Chondrocyte (in vitro differentiated cells): Measurements from ENCODE around the gene ZNF212. TPM values are rescaled to one million over a fixed set of nuclear protein-coding genes. Genes with fewer than 3 reads are reported as not detected.

Experiments used
- DNase-seq: peaks from one replicate; pipeline ENCODE4 v3.0.0; 2021; ENCODE audit warnings: mixed read lengths, low spot score
- H3K27ac Mint-ChIP-seq: one replicate; pipeline ENCODE4 v1.8.0; 2021; ENCODE audit warnings: mild to moderate bottlenecking, moderate library complexity, mixed read lengths; ENCODE audit not compliant: unreplicated experiment
- H3K27me3 Mint-ChIP-seq: 2 replicates; pipeline ENCODE4 v1.8.0; 2021; ENCODE audit warnings: low read depth, mixed read lengths
- H3K36me3 Mint-ChIP-seq: 2 replicates; pipeline ENCODE4 v1.8.0; 2021; ENCODE audit warnings: low read depth, mixed read lengths
- H3K4me1 Mint-ChIP-seq: 2 replicates; pipeline ENCODE4 v1.8.0; 2021; ENCODE audit warnings: low read depth, mild to moderate bottlenecking, mixed read lengths
- H3K4me3 Mint-ChIP-seq: one replicate; pipeline ENCODE4 v1.8.0; 2021; ENCODE audit warnings: mild to moderate bottlenecking, moderate library complexity, mixed read lengths; ENCODE audit not compliant: unreplicated experiment
- H3K9me3 Mint-ChIP-seq: 2 replicates; pipeline ENCODE4 v1.8.0; 2021; ENCODE audit warnings: low read depth, mixed read lengths
- total RNA-seq: library from RNA; stranded (reverse); gene quantifications from 3 replicates; pipeline ENCODE4 v1.2.1, GENCODE V29; 2021
- TF ChIP-seq, protein P1 (sequence below): fragments of 200-600 bp; sonication (generic); IDR thresholded peaks from 2 replicates; pipeline ENCODE4 v1.5.0; 2021; ENCODE audit warnings: antibody characterized with exemption, mild to moderate bottlenecking, moderate library complexity

ZNF212 gene
- total RNA-seq, 1 donor from 2014 or later = 7.9 TPM

DNA sequence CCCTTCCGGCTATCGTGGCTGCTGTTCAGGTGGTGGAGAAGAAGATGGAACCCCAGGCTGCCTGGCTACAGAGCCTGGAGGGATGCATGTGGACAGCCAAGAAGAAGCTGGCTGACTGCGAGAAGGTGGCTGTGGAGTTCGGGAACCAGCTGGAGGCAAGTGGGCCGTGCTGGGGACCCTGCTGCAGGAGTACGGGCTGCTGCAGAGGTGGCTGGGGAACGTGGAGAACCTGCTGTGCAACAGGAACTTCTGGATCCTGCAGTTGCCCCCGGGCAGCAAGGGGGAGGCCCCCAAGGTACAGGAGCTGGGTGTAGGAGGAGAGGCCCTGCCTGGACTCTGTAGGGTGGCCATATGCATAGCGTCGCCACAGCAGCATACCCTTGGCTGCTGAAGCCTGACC, 48.2 kb downstream of the ZNF212 start:
- no peak overlapping the region for H3K27ac Mint-ChIP-seq
- TF ChIP-seq, protein P1, sequence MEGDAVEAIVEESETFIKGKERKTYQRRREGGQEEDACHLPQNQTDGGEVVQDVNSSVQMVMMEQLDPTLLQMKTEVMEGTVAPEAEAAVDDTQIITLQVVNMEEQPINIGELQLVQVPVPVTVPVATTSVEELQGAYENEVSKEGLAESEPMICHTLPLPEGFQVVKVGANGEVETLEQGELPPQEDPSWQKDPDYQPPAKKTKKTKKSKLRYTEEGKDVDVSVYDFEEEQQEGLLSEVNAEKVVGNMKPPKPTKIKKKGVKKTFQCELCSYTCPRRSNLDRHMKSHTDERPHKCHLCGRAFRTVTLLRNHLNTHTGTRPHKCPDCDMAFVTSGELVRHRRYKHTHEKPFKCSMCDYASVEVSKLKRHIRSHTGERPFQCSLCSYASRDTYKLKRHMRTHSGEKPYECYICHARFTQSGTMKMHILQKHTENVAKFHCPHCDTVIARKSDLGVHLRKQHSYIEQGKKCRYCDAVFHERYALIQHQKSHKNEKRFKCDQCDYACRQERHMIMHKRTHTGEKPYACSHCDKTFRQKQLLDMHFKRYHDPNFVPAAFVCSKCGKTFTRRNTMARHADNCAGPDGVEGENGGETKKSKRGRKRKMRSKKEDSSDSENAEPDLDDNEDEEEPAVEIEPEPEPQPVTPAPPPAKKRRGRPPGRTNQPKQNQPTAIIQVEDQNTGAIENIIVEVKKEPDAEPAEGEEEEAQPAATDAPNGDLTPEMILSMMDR = no peak

DNA sequence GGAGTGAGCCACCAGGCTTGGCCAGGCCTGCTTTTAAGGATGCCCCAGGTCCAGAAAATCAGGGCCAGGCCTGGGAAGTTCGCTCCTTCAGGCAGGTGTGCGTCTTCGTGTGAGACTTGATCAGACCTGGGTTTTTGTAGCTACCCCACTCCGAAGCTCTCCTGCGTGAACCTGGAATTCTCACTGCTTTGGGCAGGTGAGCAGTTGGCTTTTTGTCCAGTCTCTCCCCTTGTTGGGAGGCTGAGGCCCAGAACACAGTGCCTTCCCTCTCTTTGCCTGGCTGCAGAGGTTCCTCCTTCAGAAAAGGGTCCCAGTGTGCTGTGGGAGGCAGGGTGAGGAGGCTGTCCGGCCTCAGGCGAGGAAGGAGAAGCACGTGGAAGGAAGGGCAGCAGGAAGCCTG, 49.8 kb downstream of the ZNF212 start:
- peaks cover 16% of the 10 kb centered on the region for H3K4me1 Mint-ChIP-seq
- no peaks in the 10 kb centered on the region for H3K9me3 Mint-ChIP-seq
- no peak for DNase-seq
- no peak overlapping the region for H3K27ac Mint-ChIP-seq
- TF ChIP-seq, protein P1 = no peak
- peaks cover 21% of the 10 kb centered on the region for H3K36me3 Mint-ChIP-seq
- no peaks in the 10 kb centered on the region for H3K27me3 Mint-ChIP-seq
- H3K4me3 Mint-ChIP-seq = no peak overlapping the region

More for the DNA sequence above, 48.2 kb downstream of the ZNF212 start:
- Mint-ChIP-seq H3K4me1 (peaks cover 19% of the 10 kb centered on the region), H3K36me3 (peaks cover 12% of the 10 kb centered on the region), H3K9me3 (no peaks in the 10 kb centered on the region), H3K27me3 (no peaks in the 10 kb centered on the region), H3K4me3 (no peak overlapping the region)
- DNase-seq = no peak

DNA sequence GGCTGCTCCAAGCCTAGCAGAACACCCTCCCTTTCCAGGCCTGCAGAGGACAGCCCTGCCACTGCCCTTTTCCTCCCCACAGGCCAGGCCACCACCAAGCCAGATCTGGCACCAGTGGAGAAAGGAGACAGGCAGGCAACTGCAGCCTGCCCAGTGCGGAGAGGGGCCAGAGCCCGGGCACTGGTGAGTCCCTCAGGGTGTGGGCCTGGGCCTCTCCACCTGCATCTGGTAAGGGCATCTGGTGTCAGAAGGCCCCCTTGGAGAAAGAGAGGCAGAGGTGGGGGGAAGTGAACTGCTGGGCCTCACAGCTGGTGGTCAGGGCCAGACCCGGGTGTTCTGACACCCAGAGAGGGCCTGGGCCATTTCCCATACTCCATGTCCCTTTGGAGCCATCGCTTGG, 50.4 kb downstream of the ZNF212 start:
- Mint-ChIP-seq H3K27ac (no peak overlapping the region), H3K4me3 (no peak overlapping the region), H3K36me3 (peaks cover 24% of the 10 kb centered on the region), H3K27me3 (no peaks in the 10 kb centered on the region), H3K9me3 (no peaks in the 10 kb centered on the region), H3K4me1 (peaks cover 10% of the 10 kb centered on the region)
- TF ChIP-seq, protein P1 = no peak
- no peak for DNase-seq

DNA sequence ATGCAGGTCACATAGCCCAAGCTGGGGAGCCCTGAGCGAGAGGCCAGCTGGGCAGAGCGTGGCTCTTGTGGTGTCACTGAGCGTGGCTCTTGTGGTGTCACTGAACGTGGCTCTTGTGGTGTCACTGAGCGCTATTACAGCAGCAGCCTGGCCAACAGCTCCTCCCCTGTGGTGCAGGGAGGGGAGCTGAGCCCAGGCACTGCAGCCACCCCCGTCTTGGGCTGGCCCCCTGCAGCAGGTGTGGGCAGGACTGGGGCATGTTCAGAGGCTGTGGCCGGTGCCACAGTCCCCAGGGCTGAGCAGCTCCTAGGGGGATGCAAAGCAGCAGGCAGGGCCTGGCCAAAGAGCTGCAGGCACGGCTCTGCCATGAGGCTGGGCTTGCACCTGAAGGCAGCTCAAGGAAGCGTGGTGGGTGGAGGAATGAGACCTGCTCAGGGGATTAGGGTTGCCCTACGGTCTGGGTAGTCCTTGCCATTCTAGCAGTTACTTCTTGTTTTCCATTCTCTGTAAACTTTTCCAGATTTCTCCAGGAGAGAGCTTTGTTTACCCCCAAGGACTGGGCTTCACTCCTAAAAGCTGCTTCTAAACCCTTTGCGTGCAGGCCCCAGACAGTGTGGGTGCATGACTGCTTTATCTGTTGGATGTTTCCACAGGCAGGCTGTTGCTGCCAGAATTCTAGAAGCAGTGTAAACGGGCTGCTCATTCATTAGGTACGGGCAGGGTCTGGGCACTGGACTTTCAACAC, 51.8 kb downstream of the ZNF212 start:
- TF ChIP-seq, protein P1 = no peak
- Mint-ChIP-seq H3K27me3 (no peaks in the 10 kb centered on the region), H3K4me1 (peaks cover 2% of the 10 kb centered on the region), H3K9me3 (no peaks in the 10 kb centered on the region), H3K27ac (no peak overlapping the region), H3K36me3 (peaks cover 25% of the 10 kb centered on the region), H3K4me3 (no peak overlapping the region)
- no peak for DNase-seq

DNA sequence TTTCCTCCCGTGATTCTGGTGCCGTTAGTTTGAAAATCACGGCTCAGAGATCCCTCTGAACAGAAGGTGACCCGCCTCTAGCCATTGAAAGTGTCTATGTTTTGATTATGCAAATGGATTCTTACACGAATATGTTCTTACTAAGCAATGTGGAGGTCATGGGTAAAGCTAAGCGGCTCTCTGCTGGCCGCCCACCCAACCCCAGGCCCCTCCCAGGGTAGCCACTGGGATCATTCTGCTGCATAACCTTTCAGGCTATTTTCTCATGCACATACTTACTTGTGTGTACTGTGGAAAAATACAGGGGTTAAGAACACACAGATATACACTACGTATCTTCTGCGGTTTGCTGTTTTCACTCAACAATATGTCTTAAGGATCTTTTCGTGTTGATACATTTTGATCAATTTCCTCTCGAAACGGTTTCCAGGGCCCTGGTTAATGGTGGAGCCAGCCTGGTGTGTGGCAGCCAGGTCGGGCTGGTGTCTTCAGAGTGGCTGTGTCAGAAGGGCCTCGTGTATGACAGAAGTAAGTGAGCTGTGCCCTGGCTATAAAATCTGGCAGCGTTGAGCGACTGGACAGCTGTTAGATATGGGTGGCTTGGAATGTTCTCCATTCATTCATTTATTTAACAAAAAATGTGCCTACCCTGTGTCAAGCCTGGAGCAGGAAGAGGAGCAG, 52.5 kb downstream of the ZNF212 start:
- no peaks in the 10 kb centered on the region for H3K9me3 Mint-ChIP-seq
- H3K36me3 Mint-ChIP-seq = peaks cover 26% of the 10 kb centered on the region
- H3K4me3 Mint-ChIP-seq = no peak overlapping the region
- no peaks in the 10 kb centered on the region for H3K27me3 Mint-ChIP-seq
- DNase-seq = no peak
- H3K4me1 Mint-ChIP-seq = no peaks in the 10 kb centered on the region
- no peak overlapping the region for H3K27ac Mint-ChIP-seq
- TF ChIP-seq, protein P1 = no peak
